HG03175 (cell line): Measurements from ENCODE around the gene MED27.

Experiments
- ATAC-seq: cut with Tn5 transposase; IDR thresholded peaks from one replicate; pipeline ENCODE4 v1.9.1; 2021; ENCODE audit warnings: mild to moderate bottlenecking, moderate library complexity; ENCODE audit not compliant: unreplicated experiment

Gene MED27

GRCh38 chr9:131865446-131866195 is 214.0 kb downstream of the MED27 start:
- no peak for ATAC-seq

- ATAC-seq, result no peak
These were observed 215.1 kb downstream of the MED27 start for GRCh38 chr9:131864531-131864930.

- no peak for ATAC-seq
These were observed 216.3 kb downstream of the MED27 start for GRCh38 chr9:131863306-131863896.

- ATAC-seq, result no peak
These were observed 217.4 kb downstream of the MED27 start for GRCh38 chr9:131862261-131862660.

GRCh38 chr9:131860430-131860829 is 219.2 kb downstream of the MED27 start:
- no peak for ATAC-seq

GRCh38 chr9:131858147-131858546 is 221.5 kb downstream of the MED27 start:
- no peak for ATAC-seq

GRCh38 chr9:131856105-131856504 is 223.6 kb downstream of the MED27 start:
- no peak for ATAC-seq

GRCh38 chr9:131854896-131855613 is 224.6 kb downstream of the MED27 start:
- no peak for ATAC-seq

- no peak for ATAC-seq
These were observed 225.3 kb downstream of the MED27 start for GRCh38 chr9:131854334-131854733.

- ATAC-seq, result no peak
These were observed 226.2 kb downstream of the MED27 start for GRCh38 chr9:131853434-131853833.

GRCh38 chr9:131851414-131851813 is 228.3 kb downstream of the MED27 start:
- no peak for ATAC-seq

- no peak for ATAC-seq
These were observed 230.3 kb downstream of the MED27 start for GRCh38 chr9:131849391-131849790.

GRCh38 chr9:131848570-131849160 is 231.0 kb downstream of the MED27 start:
- ATAC-seq, result no peak

GRCh38 chr9:131847665-131848354 is 231.9 kb downstream of the MED27 start:
- no peak for ATAC-seq

- ATAC-seq, result no peak
These were observed 234.1 kb downstream of the MED27 start for GRCh38 chr9:131845305-131846298.

GRCh38 chr9:131844745-131845118 is 234.9 kb downstream of the MED27 start:
- no peak for ATAC-seq

GRCh38 chr9:131843989-131844744 is 235.5 kb downstream of the MED27 start:
- no peak for ATAC-seq

- no peak for ATAC-seq
These were observed 237.8 kb downstream of the MED27 start for GRCh38 chr9:131841765-131842318.
